ENCODE results near the gene HYAL1.

HYAL1 gene

GRCh38 chr3:50327943-50328691 lies 24.7 kb upstream of the HYAL1 start, which contains the start of gene TUSC2:
TUSC2 (minus strand) TSS chr3:50328223; CDS start chr3:50328099, 124 bp downstream.
- Histone ChIP-seq H3K27ac (peak within 1 kb of the TSS; percentile 67 to 86 (median 81)), H4K20me1 (peaks cover 37 to 70% (median 50%) of the 10 kb centered on the region in 11 experiments), H3K9ac (peak within 1 kb of the TSS; percentile 82 to 95 (median 90)), H3K27me3 (no peaks in the 10 kb centered on the region), H3K4me3 (peak within 1 kb of the TSS; percentile 88 to 99 (median 92)), H3K4me2 (peak within 1 kb of the TSS; percentile 93 to 100 (median 98)), H3K9me3 (replicated peaks in 1 of 11) (no peaks in the 10 kb centered on the region), H3K4me1 (peaks cover 32 to 70% (median 51%) of the 10 kb centered on the region in 10 experiments), H3K36me3 (peaks cover 48 to 76% (median 60%) of the 10 kb centered on the region in 11 experiments)
- no peak for TF ChIP-seq Cebpa-rat (IDR thresholded peaks at IDR 0.05)

GRCh38 chr3:50327129-50327528 lies 23.8 kb upstream of the HYAL1 start:
- peak overlapping the region; percentile 67 to 86 (median 81); a peak in 20 of 22 replicates for H3K27ac ChIP-seq
- peak overlapping the region; percentile 93 to 100 (median 98) for H3K4me2 ChIP-seq
- peaks cover 41 to 77% (median 60%) of the 10 kb centered on the region in 10 experiments for H3K4me1 ChIP-seq
- TF ChIP-seq Cebpa-rat (IDR thresholded peaks at IDR 0.05): no peak
- peak overlapping the region; percentile 82 to 95 (median 90) for H3K9ac ChIP-seq
- no peaks in the 10 kb centered on the region for H3K9me3 ChIP-seq (replicated peaks in 1 of 11)
- H3K4me3 ChIP-seq: peak overlapping the region; percentile 88 to 99 (median 92)
- no peaks in the 10 kb centered on the region for H3K27me3 ChIP-seq
- H4K20me1 ChIP-seq: peaks cover 28 to 60% (median 40%) of the 10 kb centered on the region in 11 experiments
- H3K36me3 ChIP-seq: peaks cover 39 to 66% (median 50%) of the 10 kb centered on the region in 11 experiments

- Histone ChIP-seq H3K9ac (peak overlapping the region in 10 of 11 experiments; percentile 21 to 93 (median 86); a peak in 11 of 22 replicates), H3K4me3 (no peak overlapping the region), H3K27me3 (no peaks in the 10 kb centered on the region), H3K9me3 (replicated peaks in 1 of 11) (no peaks in the 10 kb centered on the region), H3K4me2 (peak overlapping the region in 6 of 11 experiments; percentile 10 to 100 (median 98); a peak in 8 of 22 replicates), H3K36me3 (peaks cover 30 to 56% (median 41%) of the 10 kb centered on the region in 11 experiments), H3K4me1 (peaks cover 46 to 81% (median 64%) of the 10 kb centered on the region in 10 experiments), H4K20me1 (peaks cover 18 to 50% (median 31%) of the 10 kb centered on the region in 11 experiments; a peak in 20 of 22 replicates), H3K27ac (no peak overlapping the region)
- TF ChIP-seq Cebpa-rat (IDR thresholded peaks at IDR 0.05): no peak
Measured at GRCh38 chr3:50326182-50326541, 22.8 kb upstream of the HYAL1 start.

GRCh38 chr3:50325497-50326181 lies 22.3 kb upstream of the HYAL1 start:
- H3K9me3 ChIP-seq (replicated peaks in 1 of 11): no peaks in the 10 kb centered on the region
- peaks cover 13 to 45% (median 26%) of the 10 kb centered on the region in 11 experiments; a peak in 20 of 22 replicates for H4K20me1 ChIP-seq
- H3K9ac ChIP-seq: peak overlapping the region in 9 of 11 experiments; percentile 15 to 93 (median 85); a peak in 10 of 22 replicates
- peak overlapping the region in 5 of 11 experiments; percentile 10 to 98 (median 97); a peak in 7 of 22 replicates for H3K4me2 ChIP-seq
- no peaks in the 10 kb centered on the region for H3K27me3 ChIP-seq
- no peak for TF ChIP-seq Cebpa-rat (IDR thresholded peaks at IDR 0.05)
- H3K36me3 ChIP-seq: peaks cover 25 to 51% (median 35%) of the 10 kb centered on the region in 11 experiments
- H3K4me1 ChIP-seq: peaks cover 46 to 81% (median 65%) of the 10 kb centered on the region in 10 experiments
- H3K4me3 ChIP-seq: no peak overlapping the region
- H3K27ac ChIP-seq: no peak overlapping the region

- peaks cover 7 to 45% (median 26%) of the 10 kb centered on the region in 11 experiments; a peak in 20 of 22 replicates for H4K20me1 ChIP-seq
- no peak for TF ChIP-seq Cebpa-rat (IDR thresholded peaks at IDR 0.05)
- no peak overlapping the region for H3K27ac ChIP-seq
- peak overlapping the region in 3 of 11 experiments; percentile 97 to 98 (median 98); a peak in 4 of 22 replicates for H3K4me2 ChIP-seq
- no peaks in the 10 kb centered on the region for H3K27me3 ChIP-seq
- peaks cover 51 to 81% (median 68%) of the 10 kb centered on the region in 10 experiments for H3K4me1 ChIP-seq
- H3K4me3 ChIP-seq: no peak overlapping the region
- peak overlapping the region in 6 of 11 experiments; percentile 15 to 93 (median 76); a peak in 4 of 22 replicates for H3K9ac ChIP-seq
- peaks cover 19 to 46% (median 30%) of the 10 kb centered on the region in 11 experiments for H3K36me3 ChIP-seq
- H3K9me3 ChIP-seq (replicated peaks in 1 of 11): no peaks in the 10 kb centered on the region
Measured at GRCh38 chr3:50325113-50325480, 21.7 kb upstream of the HYAL1 start.

GRCh38 chr3:50324351-50325112 lies 21.2 kb upstream of the HYAL1 start:
- peak overlapping the region in 3 of 11 experiments; percentile 31 to 52 (median 42); a peak in 2 of 22 replicates for H3K27ac ChIP-seq
- H3K9ac ChIP-seq: peak overlapping the region in 10 of 11 experiments; percentile 3 to 99 (median 42); a peak in 6 of 22 replicates
- peak overlapping the region in 7 of 11 experiments; percentile 90 to 98 (median 97); a peak in 13 of 22 replicates for H3K4me2 ChIP-seq
- H3K4me1 ChIP-seq: peaks cover 56 to 82% (median 71%) of the 10 kb centered on the region in 10 experiments
- H4K20me1 ChIP-seq: peaks cover 3 to 45% (median 24%) of the 10 kb centered on the region in 11 experiments; a peak in 18 of 22 replicates
- H3K9me3 ChIP-seq (replicated peaks in 1 of 11): no peaks in the 10 kb centered on the region
- no peak overlapping the region for H3K4me3 ChIP-seq
- H3K36me3 ChIP-seq: peaks cover 13 to 45% (median 27%) of the 10 kb centered on the region in 11 experiments
- TF ChIP-seq Cebpa-rat (IDR thresholded peaks at IDR 0.05): no peak
- no peaks in the 10 kb centered on the region for H3K27me3 ChIP-seq

GRCh38 chr3:50323614-50324199 lies 20.3 kb upstream of the HYAL1 start:
- no peaks in the 10 kb centered on the region for H3K27me3 ChIP-seq
- H3K9ac ChIP-seq: peak overlapping the region; percentile 3 to 99 (median 47); a peak in 20 of 22 replicates
- TF ChIP-seq Cebpa-rat (IDR thresholded peaks at IDR 0.05): no peak
- peak overlapping the region in 9 of 11 experiments; percentile 15 to 55 (median 43); a peak in 14 of 22 replicates for H3K27ac ChIP-seq
- peak overlapping the region; percentile 90 to 99 (median 97); a peak in 21 of 22 replicates for H3K4me2 ChIP-seq
- H3K36me3 ChIP-seq: peaks cover 7 to 45% (median 31%) of the 10 kb centered on the region in 11 experiments; a peak in 21 of 22 replicates
- H4K20me1 ChIP-seq: peaks cover 0 to 50% (median 25%) of the 10 kb centered on the region in 11 experiments; a peak in 16 of 22 replicates
- H3K4me3 ChIP-seq: 0 out of 20 replicates have a peak overlapping the region, but pooled peaks of 1 of the 10 experiments have one; percentile 13
- H3K9me3 ChIP-seq (replicated peaks in 1 of 11): no peaks in the 10 kb centered on the region
- peaks cover 61 to 82% (median 73%) of the 10 kb centered on the region in 10 experiments for H3K4me1 ChIP-seq

All from BLaER1 treated with 17β-estradiol and CSF1 and Interleukin-3, amounts not matched to agents 10 nM and 100 nM (cell line).